ENCODE data around the gene KIAA0930.

The KIAA0930 gene

GRCh38 chr22:45227645-45228400, 12.9 kb downstream of the KIAA0930 start:
- Histone ChIP-seq H2AK5ac (ENCODE audit: low read length, severe bottlenecking) (no peak overlapping the region), H3K9ac (ENCODE audit: low read length) (no peak overlapping the region), H2AFZ (ENCODE audit: low read depth, low read length) (no peak overlapping the region), H3K18ac (ENCODE audit: low read depth in 1 of 2, low read length in 2 of 2) (no peak overlapping the region), H2BK5ac (ENCODE audit: low read depth, low read length, poor library complexity, severe bottlenecking) (no peak overlapping the region), H3K4me1 (ENCODE audit: control insufficient read depth, insufficient read depth, low read depth, low read length) (peaks cover 10% of the 10 kb centered on the region), H3K4me3 (ENCODE audit: insufficient read depth in 1 of 2, low read depth in 1 of 2, low read length in 2 of 2) (no peak overlapping the region), H3K14ac (ENCODE audit: low read length in 2 of 2) (no peak overlapping the region), H2BK12ac (ENCODE audit: low read length in 2 of 2) (no peak overlapping the region), H2BK120ac (ENCODE audit: low read depth, low read length) (no peak overlapping the region), H3K36me3 (ENCODE audit: control insufficient read depth in 1 of 2, insufficient read depth in 2 of 2, low read depth in 1 of 2, low read length in 2 of 2) (peaks cover 0 to 26% of the 10 kb centered on the region in 2 experiments), H3K27me3 (ENCODE audit: control insufficient read depth in 1 of 2, insufficient read depth in 1 of 2, low read length in 2 of 2) (no peaks in the 10 kb centered on the region), H3K4me2 (ENCODE audit: low read length, poor library complexity, severe bottlenecking) (no peak overlapping the region), H2BK15ac (ENCODE audit: low read depth, poor library complexity, severe bottlenecking) (peak overlapping the region; percentile 1), H4K8ac (ENCODE audit: low read length) (no peak overlapping the region), H3K23ac (ENCODE audit: low read length in 2 of 2) (no peak overlapping the region), H4K91ac (ENCODE audit: low read length) (no peak overlapping the region), H3K27ac (ENCODE audit: low read length, poor library complexity, severe bottlenecking) (no peak overlapping the region), H3K4ac (ENCODE audit: low read depth in 1 of 2, low read length in 2 of 2) (no peak overlapping the region), H3K9me3 (ENCODE audit: control insufficient read depth, low read length) (no peaks in the 10 kb centered on the region), H3K79me1 (replicated peaks; ENCODE audit: low read length, poor library complexity, severe bottlenecking) (peaks cover 48% of the 10 kb centered on the region)
- DNase-seq = no peak
- 74% methylated on average over 13 of the region's 16 CpGs for WGBS

GRCh38 chr22:45226503-45227186, 14.0 kb downstream of the KIAA0930 start:
- Histone ChIP-seq H4K8ac (ENCODE audit: low read length) (peak overlapping the region; percentile 12), H3K18ac (ENCODE audit: low read depth in 1 of 2, low read length in 2 of 2) (peak overlapping the region in 1 of 2 experiments; percentile 42), H2BK120ac (ENCODE audit: low read depth, low read length) (no peak overlapping the region), H3K23ac (ENCODE audit: low read length in 2 of 2) (no peak overlapping the region), H3K27me3 (ENCODE audit: control insufficient read depth in 1 of 2, insufficient read depth in 1 of 2, low read length in 2 of 2) (no peaks in the 10 kb centered on the region), H3K9ac (ENCODE audit: low read length) (no peak overlapping the region), H2AK5ac (ENCODE audit: low read length, severe bottlenecking) (no peak overlapping the region), H3K79me1 (replicated peaks; ENCODE audit: low read length, poor library complexity, severe bottlenecking) (peaks cover 44% of the 10 kb centered on the region), H2BK15ac (ENCODE audit: low read depth, poor library complexity, severe bottlenecking) (no peak overlapping the region), H2BK5ac (ENCODE audit: low read depth, low read length, poor library complexity, severe bottlenecking) (no peak overlapping the region), H3K9me3 (ENCODE audit: control insufficient read depth, low read length) (no peaks in the 10 kb centered on the region), H2BK12ac (ENCODE audit: low read length in 2 of 2) (peak overlapping the region in 1 of 2 experiments; percentile 1), H3K36me3 (ENCODE audit: control insufficient read depth in 1 of 2, insufficient read depth in 2 of 2, low read depth in 1 of 2, low read length in 2 of 2) (peaks cover 0 to 21% of the 10 kb centered on the region in 2 experiments), H4K91ac (ENCODE audit: low read length) (no peak overlapping the region), H3K27ac (ENCODE audit: low read length, poor library complexity, severe bottlenecking) (no peak overlapping the region), H3K4ac (ENCODE audit: low read depth in 1 of 2, low read length in 2 of 2) (no peak overlapping the region), H2AFZ (ENCODE audit: low read depth, low read length) (no peak overlapping the region), H3K4me2 (ENCODE audit: low read length, poor library complexity, severe bottlenecking) (no peak overlapping the region), H3K4me3 (ENCODE audit: insufficient read depth in 1 of 2, low read depth in 1 of 2, low read length in 2 of 2) (no peak overlapping the region), H3K14ac (ENCODE audit: low read length in 2 of 2) (peak overlapping the region in 1 of 2 experiments; percentile 13), H3K4me1 (ENCODE audit: control insufficient read depth, insufficient read depth, low read depth, low read length) (peaks cover 10% of the 10 kb centered on the region)
- no peak for DNase-seq
- WGBS = 87% methylated on average over 17 of the region's 17 CpGs

- Histone ChIP-seq H2AFZ (ENCODE audit: low read depth, low read length) (no peak overlapping the region), H2BK15ac (ENCODE audit: low read depth, poor library complexity, severe bottlenecking) (no peak overlapping the region), H3K79me1 (replicated peaks; ENCODE audit: low read length, poor library complexity, severe bottlenecking) (peaks cover 45% of the 10 kb centered on the region), H3K27me3 (ENCODE audit: control insufficient read depth in 1 of 2, insufficient read depth in 1 of 2, low read length in 2 of 2) (no peaks in the 10 kb centered on the region), H2BK5ac (ENCODE audit: low read depth, low read length, poor library complexity, severe bottlenecking) (no peak overlapping the region), H3K4me3 (ENCODE audit: insufficient read depth in 1 of 2, low read depth in 1 of 2, low read length in 2 of 2) (no peak overlapping the region), H3K18ac (ENCODE audit: low read depth in 1 of 2, low read length in 2 of 2) (no peak overlapping the region), H3K23ac (ENCODE audit: low read length in 2 of 2) (no peak overlapping the region), H3K9ac (ENCODE audit: low read length) (peak overlapping the region; percentile 38), H2BK120ac (ENCODE audit: low read depth, low read length) (no peak overlapping the region), H2AK5ac (ENCODE audit: low read length, severe bottlenecking) (no peak overlapping the region), H4K8ac (ENCODE audit: low read length) (peak overlapping the region; percentile 12), H3K27ac (ENCODE audit: low read length, poor library complexity, severe bottlenecking) (no peak overlapping the region), H3K4ac (ENCODE audit: low read depth in 1 of 2, low read length in 2 of 2) (no peak overlapping the region), H3K14ac (ENCODE audit: low read length in 2 of 2) (peak overlapping the region in 1 of 2 experiments; percentile 55), H3K9me3 (ENCODE audit: control insufficient read depth, low read length) (no peaks in the 10 kb centered on the region), H3K36me3 (ENCODE audit: control insufficient read depth in 1 of 2, insufficient read depth in 2 of 2, low read depth in 1 of 2, low read length in 2 of 2) (peaks cover 0 to 21% of the 10 kb centered on the region in 2 experiments), H4K91ac (ENCODE audit: low read length) (peak overlapping the region; percentile 13), H3K4me1 (ENCODE audit: control insufficient read depth, insufficient read depth, low read depth, low read length) (peaks cover 8% of the 10 kb centered on the region), H3K4me2 (ENCODE audit: low read length, poor library complexity, severe bottlenecking) (no peak overlapping the region), H2BK12ac (ENCODE audit: low read length in 2 of 2) (no peak overlapping the region)
- 89% methylated on average over 26 of the region's 26 CpGs for WGBS
- DNase-seq = peak; percentile 75
Observed at GRCh38 chr22:45225732-45226502, 14.8 kb downstream of the KIAA0930 start.

Data from mesenchymal stem cell (in vitro differentiated cells and primary cell).